LoVo (cell line): ENCODE data around the gene SELENOW.
"Not testable (repeated sequence)": the region's sequence is repeated elsewhere in the genome, so short reads cannot be mapped to it uniquely, and the experiment has no call there.

Experiments used
- DNase-seq: peaks from one replicate; pipeline ENCODE4 v3.0.0-alpha.2; 2016; ENCODE audit warnings: low spot score

SELENOW gene

DNA sequence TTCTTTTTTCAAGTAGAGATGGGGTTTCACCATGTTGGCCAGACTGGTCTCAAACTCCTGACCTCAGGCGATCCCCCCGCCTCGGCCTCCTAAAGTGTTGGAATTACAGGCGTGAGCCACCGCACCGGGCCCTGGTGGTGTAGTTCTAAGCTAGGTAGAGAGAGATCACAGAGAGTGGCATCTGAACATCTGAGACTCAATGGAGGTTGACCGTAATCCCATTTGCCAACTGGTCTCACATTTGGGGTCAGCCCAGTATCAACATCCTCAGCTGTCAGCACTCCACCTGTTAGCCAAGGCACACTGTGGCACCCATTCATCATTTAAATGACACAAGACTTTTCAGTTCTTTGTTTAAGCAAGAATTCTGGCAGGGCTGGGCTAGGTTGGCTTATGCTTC is 8.1 kb downstream of the SELENOW start:
- DNase-seq: no peak

GRCh38 chr19:47787307-47787706 is 8.8 kb downstream of the SELENOW start:
- DNase-seq: not testable (repeated sequence)

- DNase-seq: not testable (repeated sequence)
These were observed 11.3 kb downstream of the SELENOW start for GRCh38 chr19:47789811-47790210.

- peak; percentile 67 for DNase-seq
These were observed 11.9 kb downstream of the SELENOW start for GRCh38 chr19:47790398-47790814.

DNA sequence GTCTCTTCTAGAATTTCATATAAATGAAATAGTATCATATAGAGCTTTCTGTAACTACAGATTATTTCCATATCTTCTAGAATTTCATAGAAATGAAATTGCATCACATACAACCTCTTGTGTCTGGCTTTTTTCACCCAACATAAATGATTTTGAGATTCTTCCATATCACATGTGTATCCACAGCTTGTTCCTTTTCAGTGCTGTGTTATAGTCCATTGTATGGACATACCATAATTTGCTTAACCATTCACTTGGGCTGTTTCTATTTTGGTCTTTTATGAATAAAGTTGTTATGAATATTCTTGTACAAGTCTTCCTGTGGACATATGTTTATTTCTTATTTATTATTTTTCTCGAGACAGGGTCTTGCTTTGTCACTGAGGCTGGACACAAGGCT is 14.1 kb downstream of the SELENOW start:
- DNase-seq: no peak

DNA sequence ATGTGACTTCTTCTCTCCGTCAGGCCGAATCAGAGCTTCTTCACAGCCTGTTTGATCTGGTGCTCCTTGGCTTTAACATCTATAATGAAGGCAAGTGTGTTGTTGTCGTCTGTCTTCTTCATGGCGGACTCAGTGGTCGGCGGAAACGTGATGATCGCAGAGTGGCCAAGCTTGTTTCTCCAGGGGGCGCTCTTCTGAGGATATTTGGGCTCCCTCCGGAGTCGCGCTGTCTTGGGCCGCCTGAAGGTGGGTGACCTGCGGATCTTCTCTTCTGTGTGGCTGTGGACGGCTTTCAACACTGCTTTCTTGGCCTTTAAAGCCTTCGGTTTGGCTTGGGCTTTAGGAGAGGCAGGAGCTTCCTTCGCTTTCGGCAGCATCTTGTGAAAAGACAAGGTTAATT is 16.0 kb downstream of the SELENOW start:
- no peak for DNase-seq

- no peak for DNase-seq
These were observed 18.3 kb downstream of the SELENOW start for GRCh38 chr19:47796785-47797184.

DNA sequence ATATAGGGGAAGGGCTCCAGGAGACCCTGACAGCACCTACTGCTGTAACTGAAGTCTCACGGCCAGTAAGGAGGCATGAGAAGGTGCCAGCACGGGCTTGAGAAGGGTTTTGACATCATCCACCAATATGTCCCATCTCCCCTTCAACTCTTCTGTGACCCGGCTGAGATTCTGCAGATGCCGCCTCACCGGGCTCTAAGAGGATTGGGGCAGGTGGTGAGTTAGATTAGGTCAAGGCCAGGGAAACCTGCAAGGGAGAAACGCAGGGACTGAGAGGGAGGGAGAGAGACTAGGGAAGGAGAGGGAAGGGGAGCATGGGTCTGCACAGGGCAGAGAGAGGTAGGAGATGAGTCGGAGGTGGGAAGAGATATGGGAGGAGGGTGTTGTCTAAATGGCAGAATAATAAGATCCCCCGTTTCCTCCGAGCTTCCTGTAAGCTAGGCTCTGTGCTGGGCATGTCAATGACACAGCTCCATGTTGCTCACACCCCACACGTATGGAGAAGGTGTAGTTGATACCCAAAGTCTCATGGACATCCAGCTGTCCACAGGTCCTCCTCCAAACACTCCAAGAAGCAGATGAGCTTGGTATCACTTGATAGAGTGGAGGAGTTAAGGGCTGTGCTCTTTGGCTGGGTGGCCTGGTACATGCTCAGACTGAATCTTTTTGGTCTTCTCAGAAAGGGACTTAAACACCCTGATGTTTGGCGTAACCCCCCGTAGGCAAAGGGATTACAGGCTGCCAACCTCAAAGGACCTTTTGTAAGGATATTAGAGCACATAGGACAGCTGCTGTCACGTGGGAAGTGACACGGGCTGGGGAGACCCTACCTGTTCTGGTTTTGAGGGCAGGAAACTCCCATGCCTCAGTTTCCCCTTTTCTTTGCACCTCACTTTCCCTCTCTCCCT is 19.7 kb downstream of the SELENOW start:
- DNase-seq: no peak

- DNase-seq: no peak
These were observed 20.4 kb downstream of the SELENOW start for GRCh38 chr19:47798904-47799266.

DNA sequence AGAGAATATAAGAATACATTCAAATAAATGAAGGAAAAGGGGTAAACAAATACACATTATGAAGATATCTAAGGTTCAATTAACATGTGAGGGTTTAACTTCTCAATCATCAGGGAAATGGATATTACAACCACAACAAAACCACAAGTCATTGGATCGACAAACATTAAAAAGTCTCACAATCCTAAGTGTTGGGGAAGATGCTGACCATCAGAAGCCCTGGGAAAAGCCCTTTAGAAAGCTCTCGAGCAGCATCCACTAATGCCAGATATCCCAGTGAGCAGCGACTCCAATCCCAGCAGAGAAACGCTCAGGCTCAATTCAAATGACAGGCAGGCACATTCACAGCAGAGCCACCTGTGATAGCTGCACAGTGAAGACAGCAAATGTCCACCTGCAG is 22.8 kb downstream of the SELENOW start:
- no peak for DNase-seq

- no peak for DNase-seq
These were observed 24.1 kb downstream of the SELENOW start for GRCh38 chr19:47802521-47803043.

- not testable (repeated sequence) for DNase-seq
These were observed 24.6 kb downstream of the SELENOW start for GRCh38 chr19:47803148-47803547.

DNA sequence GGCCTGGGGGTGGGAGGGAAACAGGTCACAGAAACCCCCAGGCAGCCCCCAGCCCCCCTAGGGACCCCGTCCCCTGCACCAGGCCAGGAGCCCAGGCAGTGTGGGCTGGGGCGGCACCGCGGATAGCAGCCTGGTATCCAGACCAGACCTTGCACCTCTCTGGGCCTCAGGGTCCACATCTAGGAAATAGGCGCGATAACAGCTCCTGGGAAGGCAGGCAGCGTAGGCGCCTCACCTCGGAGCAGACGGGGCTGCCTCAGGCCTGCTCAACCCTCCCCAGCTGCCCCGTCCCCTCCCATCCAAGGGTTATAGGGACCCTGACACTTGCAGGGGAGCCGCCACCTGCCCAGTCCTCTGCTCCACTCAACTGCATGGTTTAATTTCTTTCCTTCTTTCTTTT is 25.2 kb downstream of the SELENOW start:
- not testable (repeated sequence) for DNase-seq

DNA sequence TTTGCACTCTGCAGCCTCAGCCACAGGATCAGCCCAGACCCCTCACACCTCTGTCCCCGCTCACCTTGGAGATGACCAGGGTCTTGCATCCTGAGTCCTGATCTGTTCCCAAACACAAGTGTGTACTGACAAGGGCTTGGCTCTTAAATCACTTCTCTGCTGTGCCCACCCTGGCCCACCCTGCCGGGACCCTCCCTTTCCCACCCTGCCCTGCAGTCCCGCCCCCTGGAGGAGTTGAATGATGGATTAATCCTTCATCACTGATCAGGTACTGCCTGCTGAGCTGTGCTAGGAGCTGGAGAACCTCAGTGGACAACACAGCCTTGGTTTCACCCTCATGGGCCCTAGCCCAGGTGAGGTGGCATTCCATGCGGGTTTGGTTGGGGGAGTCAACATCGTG is 25.9 kb downstream of the SELENOW start, which contains the start of gene TPRX1:
Gene TPRX1, minus strand, starts transcription at position 101 of the 400 bp plus-strand sequence. Its CDS starts 12 bp downstream, at position 89.
- DNase-seq: not testable (repeated sequence)

- no peak for DNase-seq
These were observed 26.8 kb downstream of the SELENOW start for GRCh38 chr19:47805313-47805712.

DNA sequence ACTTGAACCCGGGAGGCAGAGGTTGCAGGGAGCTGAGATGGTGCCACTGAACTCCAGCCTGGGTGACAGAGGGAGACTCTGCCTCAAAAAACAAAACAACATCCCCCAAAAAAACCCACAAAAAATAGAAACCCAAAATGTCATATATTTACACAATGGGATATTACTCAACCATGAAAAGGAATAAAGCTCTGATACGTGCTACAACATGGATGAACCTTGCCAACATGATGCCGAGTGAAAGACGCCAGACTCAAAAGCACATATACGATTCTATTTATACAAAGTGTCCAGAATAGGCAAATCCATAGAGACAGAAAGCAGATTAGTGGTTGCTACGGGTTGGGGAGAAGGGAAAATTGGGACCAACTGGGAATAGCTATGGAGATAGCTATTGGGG is 27.9 kb downstream of the SELENOW start:
- DNase-seq: no peak

GRCh38 chr19:47813304-47813994 is 34.9 kb downstream of the SELENOW start:
- peak; percentile 74 for DNase-seq

DNA sequence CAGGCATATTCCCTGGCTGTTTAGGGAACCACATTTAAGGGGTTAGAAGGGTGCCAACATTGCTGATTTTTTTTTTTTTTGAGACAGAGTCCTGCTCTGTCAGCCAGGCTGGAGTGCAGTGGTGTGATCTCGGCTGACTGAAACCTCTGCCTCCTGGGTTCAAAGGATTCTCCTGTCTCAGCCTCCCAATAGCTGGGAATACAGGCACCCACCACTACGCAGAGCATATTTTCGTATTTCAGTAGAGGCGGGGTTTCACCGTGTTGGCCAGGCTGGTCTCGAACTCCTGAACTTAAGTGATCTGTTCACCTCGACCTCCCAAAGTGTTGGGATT is 35.5 kb downstream of the SELENOW start:
- no peak for DNase-seq

DNA sequence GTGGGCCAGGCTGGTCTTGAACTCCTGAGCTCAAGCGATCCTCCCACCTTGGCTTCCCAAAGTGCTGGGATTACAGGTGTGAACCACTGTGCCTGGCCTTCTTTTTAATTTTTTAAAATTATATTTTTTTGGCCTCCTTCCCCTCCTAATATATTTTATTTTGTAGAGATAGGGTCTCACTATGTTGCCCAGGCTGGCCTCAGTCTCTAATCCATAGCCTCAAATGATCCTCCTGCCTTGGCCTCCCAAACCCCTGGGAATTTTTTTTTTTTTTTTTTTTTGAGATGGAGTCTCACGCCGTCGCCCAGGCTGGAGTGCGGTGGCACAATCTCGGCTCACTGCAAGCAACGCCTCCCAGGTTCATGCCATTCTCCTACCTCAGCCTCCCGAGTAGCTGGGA is 37.8 kb downstream of the SELENOW start:
- not testable (repeated sequence) for DNase-seq

GRCh38 chr19:47818221-47818620 is 39.7 kb downstream of the SELENOW start:
- not testable (repeated sequence) for DNase-seq

DNA sequence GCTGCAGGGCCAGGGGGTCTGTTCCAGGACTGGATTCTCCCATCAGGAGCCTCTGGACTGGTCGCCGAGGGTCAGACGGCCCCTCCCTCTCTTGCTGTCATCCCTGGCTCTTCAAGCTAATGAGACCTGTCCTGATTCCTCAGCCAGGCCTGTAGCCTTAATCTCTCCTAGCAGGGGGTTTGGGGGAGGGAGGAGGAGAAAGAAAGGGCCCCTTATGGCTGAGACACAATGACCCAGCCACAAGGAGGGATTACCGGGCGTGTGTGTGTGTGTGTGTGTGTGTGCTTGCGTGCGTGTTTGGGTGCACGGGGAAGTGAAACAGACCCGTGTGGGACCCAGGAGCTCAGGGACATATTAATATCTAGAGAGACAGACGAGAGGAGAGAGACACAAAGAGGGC is 41.4 kb downstream of the SELENOW start:
- no peak for DNase-seq

DNA sequence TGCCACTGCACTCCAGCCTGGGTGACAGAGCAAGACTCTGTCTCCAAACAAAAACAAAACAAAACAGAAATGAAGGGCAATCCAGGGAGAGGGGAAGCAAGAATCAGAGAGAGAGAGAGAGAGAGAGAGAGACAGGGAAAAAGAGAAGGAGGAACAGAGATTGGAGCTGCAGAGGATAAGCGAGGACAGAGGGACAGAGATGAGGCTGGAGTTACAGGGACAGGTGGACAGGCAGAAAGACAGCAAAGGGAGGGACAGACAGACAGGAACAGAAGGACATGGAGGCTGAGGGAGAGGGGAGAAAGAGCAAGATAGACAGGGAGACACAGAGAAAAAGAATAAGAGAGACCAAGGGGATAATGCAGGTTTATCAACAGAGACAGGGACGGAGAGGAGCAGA is 41.9 kb downstream of the SELENOW start:
- DNase-seq: no peak

DNA sequence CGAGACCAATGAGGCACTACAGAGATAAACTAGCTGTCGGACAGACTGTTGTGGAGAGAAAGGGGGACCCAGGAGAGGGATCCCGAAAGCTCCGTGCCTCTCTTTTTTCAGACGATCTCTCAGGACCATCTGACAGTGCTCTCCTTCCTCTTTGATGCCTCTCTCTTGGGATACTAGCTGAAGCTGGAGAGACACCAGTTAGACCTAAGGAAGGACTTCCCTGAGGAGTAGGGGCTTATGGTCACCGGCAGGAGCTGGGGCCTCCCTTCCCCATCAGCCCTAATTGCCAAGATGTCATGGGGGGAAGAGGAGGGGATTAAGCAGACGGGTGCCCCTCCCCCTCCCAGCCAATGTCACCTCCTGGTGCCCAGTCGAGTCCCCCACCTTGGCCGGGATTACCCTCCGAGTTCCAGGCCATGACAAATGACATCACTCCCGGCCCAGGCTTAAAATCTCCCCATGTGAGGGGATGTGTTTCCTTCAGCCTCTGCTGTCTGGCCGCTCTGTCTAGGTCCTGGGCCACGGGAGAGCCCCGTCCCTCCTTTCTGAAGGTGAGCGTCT is 43.0 kb downstream of the SELENOW start, which contains the start of gene CRX:
Gene CRX, plus strand, starts transcription at position 478 of the 561 bp plus-strand sequence. CDS start 12,507 bp downstream, outside the sequence.
- no peak for DNase-seq
